SK-N-MC (cell line): Measurements from ENCODE around the gene GNAQ.

Experiments used
- EZH2 ChIP-seq: fragments of 200-600 bp; sonication (generic); IDR thresholded peaks from one replicate; pipeline ENCODE4 v1.6.1; 2017; ENCODE audit warnings: antibody characterized with exemption
- POLR2AphosphoS5 ChIP-seq: IDR thresholded peaks from 2 replicates; pipeline ENCODE4 v1.6.1; 2012; ENCODE audit warnings: mild to moderate bottlenecking, low read depth, low read length, borderline replicate concordance

DNA sequence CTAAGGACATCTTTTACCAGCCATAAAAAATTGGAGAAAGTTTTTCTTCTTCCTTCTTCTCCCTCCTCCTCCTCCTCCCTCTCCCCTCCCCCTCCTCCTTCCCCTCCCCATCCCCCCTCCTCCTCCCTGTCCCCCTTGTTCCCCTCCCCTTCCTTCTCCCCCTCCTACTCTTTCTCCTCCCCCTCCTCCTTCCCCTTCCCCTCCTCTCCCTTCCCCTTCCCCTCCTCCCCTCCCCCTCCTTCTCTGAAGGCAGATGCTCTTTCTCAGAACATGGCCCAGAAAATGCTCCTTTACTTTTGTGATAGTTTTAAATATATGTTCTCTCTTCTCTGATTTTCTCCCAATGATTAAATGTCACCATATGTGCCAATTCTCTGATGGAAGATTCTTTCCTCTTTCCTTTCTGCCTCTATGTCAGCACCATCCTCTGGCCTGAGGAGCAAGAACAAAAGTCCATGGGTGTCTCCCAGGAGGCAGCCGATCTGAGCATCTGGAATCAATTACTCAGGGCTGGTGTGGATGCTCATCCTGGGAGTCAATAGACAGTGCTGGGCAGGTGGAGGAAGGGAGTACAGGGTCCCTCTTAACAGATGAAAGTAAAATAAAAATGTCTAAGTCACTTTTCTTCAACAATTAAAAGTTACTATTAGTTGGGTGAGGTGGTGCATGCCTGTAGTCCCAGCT, 320.5 kb downstream of the GNAQ start:
- no peak for TF ChIP-seq EZH2
- no peak for TF ChIP-seq POLR2AphosphoS5
